Hematopoietic multipotent progenitor cell treated with erythropoietin and hydrocortisone succinate and interleukin-3 and kit ligand, for 15 days (in vitro differentiated cells): ENCODE data around the gene ZNF823.

Experiments used
- DNase-seq: peaks from one replicate; pipeline ENCODE4 v3.0.0-alpha.2; 2015; ENCODE audit warnings: low spot score

Gene ZNF823

GRCh38 chr19:11737964-11738745 is 591 bp downstream of the ZNF823 start:
- no peak for DNase-seq

GRCh38 chr19:11736696-11737095 is 2.0 kb downstream of the ZNF823 start:
- no peak for DNase-seq

GRCh38 chr19:11735375-11735774 is 3.4 kb downstream of the ZNF823 start:
- no peak for DNase-seq

DNA sequence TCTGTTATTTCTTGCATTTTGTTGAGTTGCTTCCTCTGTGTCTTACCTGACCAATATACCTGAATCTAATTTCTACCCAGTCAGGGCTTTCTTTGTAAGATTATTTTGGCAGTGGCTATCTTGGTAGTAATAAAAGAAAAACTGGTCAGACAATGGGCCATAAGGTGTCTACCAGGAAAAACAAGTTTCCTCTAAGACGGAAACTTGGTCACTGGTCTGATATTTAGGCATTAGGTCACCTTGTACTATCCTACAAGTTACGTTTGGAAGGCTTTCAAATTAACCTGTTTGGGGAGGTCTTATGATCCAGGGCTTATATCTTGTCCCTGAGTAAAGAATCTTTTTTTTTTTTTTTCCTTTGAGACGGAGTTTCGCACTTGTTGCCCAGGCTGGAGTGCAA is 9.2 kb downstream of the ZNF823 start:
- no peak for DNase-seq

- DNase-seq = no peak
These were observed 16.3 kb downstream of the ZNF823 start for GRCh38 chr19:11722414-11722813.

- no peak for DNase-seq
These were observed 17.1 kb downstream of the ZNF823 start for GRCh38 chr19:11721681-11722080.

DNA sequence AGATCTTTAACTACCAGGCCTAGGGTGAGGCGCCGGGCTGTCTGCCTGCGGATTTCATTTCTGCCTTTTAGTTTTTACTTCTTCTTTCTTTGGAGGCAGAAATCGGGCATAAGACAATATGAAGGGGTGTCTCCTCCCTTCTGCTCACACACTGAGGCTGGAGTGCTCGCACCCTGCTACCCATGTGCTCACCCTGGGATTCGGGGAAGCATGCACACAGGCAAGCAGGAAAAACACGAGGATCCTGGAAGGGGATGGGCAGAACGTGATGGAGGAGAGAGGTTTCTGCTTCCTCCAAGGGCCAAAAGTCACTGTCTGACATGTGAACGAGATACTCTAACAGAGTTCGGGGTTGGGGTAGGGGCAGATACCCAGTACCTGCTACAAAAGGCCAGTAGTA is 28.4 kb downstream of the ZNF823 start:
- DNase-seq = no peak

DNA sequence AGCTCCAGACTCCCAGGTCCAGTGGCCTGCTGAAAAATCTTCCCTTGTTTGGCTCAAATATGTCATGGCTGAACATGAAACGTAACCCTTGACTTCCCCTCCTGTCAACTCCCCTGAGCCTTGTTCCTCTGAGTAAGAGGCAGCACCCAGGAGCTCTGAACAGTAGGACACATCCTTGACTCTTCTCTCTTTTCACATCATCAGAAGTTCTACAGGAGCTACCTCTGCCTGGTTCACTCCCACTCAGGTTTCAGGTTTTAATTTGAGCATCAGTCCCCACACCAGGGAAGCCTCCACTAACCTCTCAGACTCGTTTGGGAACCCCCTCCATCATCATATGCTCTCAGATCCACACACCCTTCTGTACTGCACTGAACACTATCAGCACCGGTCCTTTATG is 30.3 kb downstream of the ZNF823 start:
- DNase-seq = no peak

DNA sequence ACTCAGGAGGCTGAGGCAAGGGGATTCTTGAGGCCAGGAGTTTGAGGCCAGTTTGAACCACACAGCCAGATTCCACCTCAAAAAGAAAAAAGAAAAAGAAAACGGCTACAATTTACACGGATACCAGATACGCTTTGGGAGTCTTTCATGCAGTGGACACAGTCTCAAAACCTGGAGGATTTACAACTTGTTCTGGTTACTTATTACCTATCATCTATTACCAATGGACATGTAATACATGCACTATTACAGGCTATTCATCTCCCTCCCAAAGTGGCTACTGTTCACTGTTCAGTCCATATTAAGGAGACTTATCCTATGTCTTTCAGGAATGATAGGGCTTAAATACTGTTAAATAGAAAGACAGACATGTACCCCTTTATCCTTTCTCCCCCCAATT is 33.3 kb downstream of the ZNF823 start:
- DNase-seq = no peak

- DNase-seq = no peak
These were observed 34.1 kb downstream of the ZNF823 start for GRCh38 chr19:11704626-11705025.

GRCh38 chr19:11699931-11700794 is 38.6 kb downstream of the ZNF823 start:
- DNase-seq = peak; percentile 39

- no peak for DNase-seq
These were observed 40.5 kb downstream of the ZNF823 start for GRCh38 chr19:11698231-11698630.

GRCh38 chr19:11697284-11697855 is 41.4 kb downstream of the ZNF823 start:
- no peak for DNase-seq

- DNase-seq = peak; percentile 54
These were observed 44.0 kb downstream of the ZNF823 start for GRCh38 chr19:11694533-11695439.

GRCh38 chr19:11693505-11694499 is 44.9 kb downstream of the ZNF823 start:
- no peak for DNase-seq

- no peak for DNase-seq
These were observed 46.5 kb downstream of the ZNF823 start for GRCh38 chr19:11692127-11692790.

GRCh38 chr19:11685676-11686650 is 52.8 kb downstream of the ZNF823 start:
- DNase-seq = no peak

DNA sequence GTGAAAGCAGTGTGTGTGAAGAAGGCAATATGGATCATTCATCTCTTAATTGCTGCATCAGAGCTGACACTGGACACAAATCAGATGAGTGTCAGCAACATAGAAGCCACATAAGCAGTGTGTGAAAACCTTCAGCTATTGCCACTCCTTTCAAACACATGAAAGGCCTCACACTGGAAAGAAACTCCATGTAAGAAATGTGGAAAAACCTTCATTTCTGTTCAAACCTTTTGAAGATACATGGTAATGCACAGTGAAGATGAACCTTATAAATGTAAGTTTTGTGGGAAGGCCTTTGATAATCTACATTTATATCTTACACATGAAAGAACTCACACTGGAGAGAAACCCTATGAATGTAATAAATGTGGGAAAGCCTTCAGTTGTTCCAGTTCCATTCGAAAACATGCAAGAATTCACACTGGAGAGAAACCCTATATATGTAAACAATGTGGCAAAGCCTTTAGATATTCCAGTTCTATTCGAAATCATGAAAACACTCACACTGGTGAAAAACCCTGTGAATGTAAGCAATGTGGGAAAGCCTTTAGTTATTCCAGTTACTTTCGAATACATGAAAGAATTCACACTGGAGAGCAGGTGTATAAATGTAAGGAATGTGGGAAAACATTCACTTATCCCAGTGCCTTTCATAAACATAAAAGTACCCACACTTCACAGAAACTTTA is 53.6 kb downstream of the ZNF823 start:
- DNase-seq = no peak
